IMR-90 (cell line): ENCODE results near the gene IGF1. TPM values are rescaled to one million over a fixed set of nuclear protein-coding genes. Genes with fewer than 3 reads are reported as not detected.

Source experiments
- ATAC-seq: fragments of 200-7000 bp; cut with Tn5 transposase; 2 replicates; pipeline ENCODE4 v1.9.1; 2020; ENCODE audit warnings: low read depth, mild to moderate bottlenecking, moderate library complexity
- BruUV-seq: library from RNA; stranded (reverse); fragments of 400-500 nt; replicated peaks from 2 replicates; lab custom pipeline; 2021; lab: Mats Ljungman, UMichigan
- CTCF ChIA-PET: fragments of 300-600 bp; formaldehyde crosslinking; extraction: SDS; loops from one replicate; lab custom pipeline; 2021; ENCODE audit warnings: antibody characterized with exemption; lab: Yijun Ruan, JAX
- POLR2A ChIA-PET: fragments of 300-600 bp; sonication (Branson Sonifier 250); formaldehyde crosslinking; loops from one replicate; lab custom pipeline; 2022; ENCODE audit warnings: antibody characterized with exemption; ENCODE audit not compliant: unreplicated experiment; lab: Charles Lee
- DNase-seq: peaks from one replicate; pipeline ENCODE4 v3.0.0; 2013
- H2AFZ ChIP-seq: replicated peaks from 2 replicates; pipeline ENCODE3; 2013; ENCODE audit warnings: low read length, mild to moderate bottlenecking; ENCODE audit not compliant: poor library complexity
- H2AK5ac ChIP-seq: 2 replicates; pipeline ENCODE4 v1.6.1; 2013; ENCODE audit warnings: low read depth, low read length, inconsistent platforms
- H2AK9ac ChIP-seq: replicated peaks from 2 replicates; pipeline ENCODE3; 2013; ENCODE audit warnings: mild to moderate bottlenecking, low read depth, low read length, moderate library complexity; ENCODE audit not compliant: poor library complexity
- H2BK120ac ChIP-seq: 2 replicates; pipeline ENCODE4 v1.6.1; 2013; ENCODE audit warnings: low read depth, low read length, inconsistent platforms
- H2BK15ac ChIP-seq: 3 replicates; pipeline ENCODE4 v1.6.1; 2013; ENCODE audit warnings: low read depth, low read length, inconsistent platforms
- H2BK20ac ChIP-seq: 2 replicates; pipeline ENCODE4 v1.6.1; 2013; ENCODE audit warnings: low read depth, mild to moderate bottlenecking, inconsistent platforms, low read length, moderate library complexity
- H2BK5ac ChIP-seq: 2 replicates; pipeline ENCODE4 v1.6.1; 2013; ENCODE audit warnings: mild to moderate bottlenecking, low read depth, low read length, inconsistent platforms; ENCODE audit not compliant: poor library complexity, severe bottlenecking
- H3K14ac ChIP-seq: replicated peaks from 2 replicates; pipeline ENCODE4 v1.6.1; 2013; ENCODE audit warnings: low read depth, low read length, inconsistent platforms
- H3K18ac ChIP-seq: 2 replicates; pipeline ENCODE4 v1.6.1; 2013; ENCODE audit warnings: low read depth, low read length, control low read depth
- H3K23ac ChIP-seq: 2 replicates; pipeline ENCODE4 v1.6.1; 2013; ENCODE audit warnings: low read depth, low read length, inconsistent platforms
- H3K27ac ChIP-seq: 2 replicates; pipeline ENCODE4 v1.5.1; 2013; ENCODE audit warnings: mild to moderate bottlenecking, control low read depth, low read length; ENCODE audit not compliant: insufficient read depth
- H3K27me3 ChIP-seq: 2 replicates; pipeline ENCODE4 v1.6.1; 2013; ENCODE audit warnings: low read length; ENCODE audit not compliant: control insufficient read depth, insufficient read depth
- H3K36me3 ChIP-seq: 2 replicates; pipeline ENCODE4 v1.6.1; 2013; ENCODE audit warnings: low read length, mixed read lengths; ENCODE audit not compliant: control insufficient read depth, insufficient read depth
- H3K4ac ChIP-seq: 2 replicates; pipeline ENCODE4 v1.6.1; 2013; ENCODE audit warnings: low read depth, low read length, inconsistent platforms
- H3K4me1 ChIP-seq: 2 replicates; pipeline ENCODE4 v1.6.1; 2013; ENCODE audit warnings: low read length, mixed read lengths; ENCODE audit not compliant: control insufficient read depth, insufficient read depth
- H3K4me2 ChIP-seq: 2 replicates; pipeline ENCODE4 v1.6.1; 2013; ENCODE audit warnings: low read depth, mild to moderate bottlenecking, control low read depth, low read length, moderate library complexity
- H3K4me3 ChIP-seq: 2 replicates; pipeline ENCODE4 v1.5.1; 2013; ENCODE audit warnings: low read depth, mild to moderate bottlenecking, control low read depth, low read length, moderate library complexity; ENCODE audit not compliant: insufficient read depth
- H3K56ac ChIP-seq: 2 replicates; pipeline ENCODE4 v1.6.1; 2013; ENCODE audit warnings: low read length, inconsistent platforms; ENCODE audit not compliant: insufficient read depth; ENCODE audit errors: extremely low read depth
- H3K79me1 ChIP-seq, 2 experiments: 2 replicates each; pipeline ENCODE4 v1.6.1; 2013; ENCODE audit warnings: low read length in 2 of 2, inconsistent platforms in 1 of 2, low read depth in 1 of 2
- H3K9ac ChIP-seq: 2 replicates; pipeline ENCODE4 v1.6.1; 2013; ENCODE audit warnings: low read depth, low read length, control low read depth
- H3K9me1 ChIP-seq: 2 replicates; pipeline ENCODE4 v1.6.1; 2013; ENCODE audit warnings: low read length, inconsistent platforms; ENCODE audit not compliant: insufficient read depth
- H3K9me3 ChIP-seq: 2 replicates; pipeline ENCODE4 v1.6.1; 2013; ENCODE audit warnings: low read length; ENCODE audit not compliant: control insufficient read depth, insufficient read depth
- H4K20me1 ChIP-seq: 2 replicates; pipeline ENCODE4 v1.6.1; 2013; ENCODE audit warnings: low read length, inconsistent platforms; ENCODE audit not compliant: insufficient read depth
- H4K5ac ChIP-seq: 2 replicates; pipeline ENCODE4 v1.6.1; 2013; ENCODE audit warnings: mild to moderate bottlenecking, low read depth, low read length, control low read depth
- H4K8ac ChIP-seq, 2 experiments: 2 replicates each; pipeline ENCODE4 v1.6.1; 2013; ENCODE audit warnings: low read depth in 2 of 2, low read length in 2 of 2, control low read depth in 1 of 2, inconsistent platforms in 1 of 2
- H4K91ac ChIP-seq: 2 replicates; pipeline ENCODE4 v1.6.1; 2013; ENCODE audit warnings: low read depth, low read length, inconsistent platforms; ENCODE audit not compliant: insufficient read depth
- FOS ChIP-seq: fragments of 150-350 bp; IDR thresholded peaks from 2 replicates; pipeline ENCODE4 v1.6.1; 2016; ENCODE audit warnings: low read depth, low read length
- MAFK ChIP-seq: IDR thresholded peaks from 2 replicates; pipeline ENCODE4 v1.6.1; 2012; ENCODE audit warnings: low read depth, low read length, improper control_type of control experiment
- RCOR1 ChIP-seq: IDR thresholded peaks from 2 replicates; pipeline ENCODE4 v1.6.1; 2012; ENCODE audit warnings: mild to moderate bottlenecking, low read length, improper control_type of control experiment; ENCODE audit not compliant: insufficient replicate concordance
- SMC3 ChIP-seq: fragments of 150-350 bp; IDR thresholded peaks from 2 replicates; pipeline ENCODE4 v1.6.1; 2016; ENCODE audit warnings: low read depth, mild to moderate bottlenecking, antibody characterized with exemption, low read length, moderate library complexity
- whole genome bisulfite sequencing, 2 experiments: methylation state at CpG; one replicate each; pipeline versions ENCODE4 v1.1.5 to v1.1.7; 2013; ENCODE audit warnings: missing lambda C conversion rate in 2 of 2; ENCODE audit not compliant: insufficient read length in 1 of 2; ENCODE audit errors: extremely low coverage in 2 of 2; 5-methylcytosine and 5-hydroxymethylcytosine counted together
- dilution Hi-C: fragments of 300-500 bp; cut with HindIII; formaldehyde crosslinking; loops from one replicate; pipeline ENCODE4 v1.14.3; 2018; ENCODE audit warnings: low sequenced_read_pairs; ENCODE audit not compliant: unreplicated experiment
- in situ Hi-C: fragments of 300-500 bp; cut with MboI; formaldehyde crosslinking; loops from 3 replicates; pipeline ENCODE4 v1.14.3; 2019; ENCODE audit warnings: low sequenced_read_pairs, inconsistent platforms, mixed read lengths
- intact Hi-C: fragments of 100-400 bp; cut with micrococcal nuclease; formaldehyde crosslinking; loops from 2 replicates; pipeline ENCODE4 v1.10.0; 2022
- polyA plus RNA-seq, 3 experiments: library from polyadenylated mRNA; depleted of rRNA; stranded (reverse); fragments of >200 nt; gene quantifications; 2 replicates each; pipeline ENCODE4 v1.2.3, GENCODE V29; 2012; ENCODE audit warnings: low replicate concordance in 1 of 3
- total RNA-seq: library from RNA; depleted of rRNA; stranded (reverse); fragments of >200 nt; gene quantifications from 2 replicates; pipeline ENCODE4 v1.2.3, GENCODE V29; 2012

The IGF1 gene
- total and polyA plus RNA-seq, 2 of the 4 experiments (the other 2 are of a cell fraction): under 0.01 to 0.12 TPM

DNA sequence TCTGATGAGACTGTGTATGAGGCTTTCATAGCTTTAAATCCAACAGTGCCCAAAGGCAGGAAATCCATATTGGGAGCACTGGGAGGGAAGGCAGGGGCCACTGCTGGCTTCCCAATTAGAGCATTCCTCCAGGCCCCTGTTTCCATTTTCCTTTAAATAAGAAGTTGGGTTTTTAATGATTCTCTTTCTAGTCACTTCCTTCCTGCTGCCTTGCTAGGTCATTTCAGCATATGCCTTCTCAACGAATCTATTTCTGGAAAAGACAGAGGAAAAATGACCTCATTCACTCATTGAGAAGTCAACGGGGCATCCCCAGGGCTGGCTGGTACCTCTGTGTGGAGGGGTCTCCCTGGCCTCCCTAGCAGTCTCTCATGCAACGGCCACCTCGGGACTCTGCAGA, 43.5 kb downstream of the IGF1 start:
- Histone ChIP-seq H3K18ac (peak overlapping the region; percentile 14; the same call in 1 of the 2 replicates), H2AK5ac (peak overlapping the region; percentile 76; the same call in 1 of the 2 replicates), H2BK15ac (peak overlapping the region; percentile 83; the same call in 2 of the 3 replicates), H2BK5ac (peak overlapping the region; percentile 34), H3K14ac (peak overlapping the region; percentile 68; the same call in 1 of the 2 replicates), H4K91ac (peak overlapping the region; percentile 58), H3K23ac (peak overlapping the region; percentile 24; the same call in 1 of the 2 replicates), H3K4me3 (no peak overlapping the region), H3K36me3 (no peaks in the 10 kb centered on the region), H2BK120ac (peak overlapping the region; percentile 99), H3K4me2 (no peak overlapping the region), H3K4me1 (peaks cover 24% of the 10 kb centered on the region), H3K4ac (peak overlapping the region; percentile 67; the same call in 1 of the 2 replicates), H4K5ac (peak overlapping the region; percentile 45; the same call in 1 of the 2 replicates), H3K27me3 (no peaks in the 10 kb centered on the region), H3K79me1 (no peaks in the 10 kb centered on the region), H4K8ac (peak overlapping the region in 1 of 2 experiments; percentile 57; a peak in 3 of 4 replicates), H2AK9ac (no peak overlapping the region), H3K56ac (no peak overlapping the region), H2AFZ (peak overlapping the region; percentile 69), H3K9ac (no peak overlapping the region), H4K20me1 (no peaks in the 10 kb centered on the region), H2BK20ac (peak overlapping the region; percentile 82), H3K9me3 (no peaks in the 10 kb centered on the region), H3K9me1 (peaks cover 15% of the 10 kb centered on the region), H3K27ac (no peak overlapping the region)
- TF ChIP-seq FOS (no peak), MAFK (no peak), RCOR1 (no peak), SMC3 (no peak)
- CTCF ChIA-PET: no interaction called here
- WGBS, 2 experiments: no CpG with 5 or more reads among the region's 4 CpGs
- DNase-seq (peak; percentile 31), ATAC-seq (no peak)
- in situ Hi-C loops: no loop called here
- POLR2A ChIA-PET: no interaction called here
- no TSS peak for BruUV-seq
- intact Hi-C loops: no loop called here
- dilution Hi-C loops: no loop called here
